Right hindlimb (tissue), 1 donor: ENCODE data around the gene OR1F1.
"Not testable (repeated sequence)": the region's sequence is repeated elsewhere in the genome, so short reads cannot be mapped to it uniquely, and the experiment has no call there.

Source experiments
- DNase-seq: peaks from one replicate; pipeline ENCODE4 v3.0.0-alpha.2; 2018

OR1F1 gene

DNA sequence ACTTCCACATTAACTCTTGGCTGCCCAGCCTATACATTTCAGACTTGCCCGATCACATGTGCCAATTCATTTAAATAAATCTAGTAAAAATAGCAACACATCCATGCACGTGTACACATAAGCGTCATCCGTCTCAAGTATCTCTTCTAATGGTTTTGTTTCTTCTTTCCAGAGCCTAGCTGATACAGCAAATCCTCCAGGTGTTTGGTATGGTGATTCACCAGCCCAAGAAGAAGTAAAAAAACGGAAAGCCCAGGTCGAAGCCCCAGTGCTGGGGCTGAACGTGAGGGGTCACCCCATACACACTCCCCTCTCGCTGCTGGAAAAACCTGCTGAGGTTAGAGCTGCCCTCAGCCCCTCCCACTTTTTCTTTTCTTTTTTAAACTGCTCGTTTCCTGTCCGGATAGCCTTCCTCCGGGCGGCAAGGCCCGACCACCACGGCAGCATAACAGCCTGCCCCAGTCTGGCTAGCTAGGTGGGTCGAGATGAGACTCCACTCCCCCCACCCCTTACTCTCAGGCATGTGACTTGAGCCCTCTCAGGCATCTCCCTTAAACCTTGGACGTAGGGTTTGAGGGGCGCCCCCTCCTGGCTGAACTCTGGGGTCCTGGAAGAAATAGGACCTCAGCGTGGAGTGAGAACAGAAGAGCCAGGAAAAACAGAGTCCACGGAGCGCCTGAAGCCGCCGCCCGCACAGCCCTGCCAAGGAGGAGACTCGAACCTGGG, 13.9 kb upstream of the OR1F1 start:
- DNase-seq: no peak

DNA sequence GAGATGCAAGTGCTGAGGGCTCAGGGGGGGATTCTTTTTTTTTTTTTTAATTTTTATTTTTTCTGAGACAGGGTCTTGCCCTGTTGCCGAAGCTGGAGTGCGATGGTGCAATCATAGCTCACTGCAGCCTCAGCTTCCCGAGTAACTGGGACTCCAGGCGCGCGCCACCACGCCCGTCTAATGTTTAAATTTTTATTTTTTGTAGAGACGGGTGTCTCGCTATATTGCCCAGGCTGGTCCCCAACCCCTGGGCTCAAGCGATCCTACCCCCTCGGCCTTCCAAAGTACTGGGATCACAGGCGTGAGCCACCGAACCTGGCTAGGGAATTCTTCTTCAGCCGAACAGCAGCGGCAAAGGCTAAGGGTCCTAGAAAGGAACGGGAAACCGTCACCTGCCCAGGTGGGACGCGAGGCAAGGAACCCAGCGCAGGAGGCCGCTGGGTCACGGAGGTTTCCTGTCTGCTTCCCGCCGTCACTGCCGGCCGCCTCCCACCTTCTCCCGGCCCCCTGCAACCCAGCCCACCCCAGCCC, 13.3 kb upstream of the OR1F1 start:
- no peak for DNase-seq

- peak; percentile 23 for DNase-seq
Measured at GRCh38 chr16:3175157-3176093, 12.6 kb upstream of the OR1F1 start.

DNA sequence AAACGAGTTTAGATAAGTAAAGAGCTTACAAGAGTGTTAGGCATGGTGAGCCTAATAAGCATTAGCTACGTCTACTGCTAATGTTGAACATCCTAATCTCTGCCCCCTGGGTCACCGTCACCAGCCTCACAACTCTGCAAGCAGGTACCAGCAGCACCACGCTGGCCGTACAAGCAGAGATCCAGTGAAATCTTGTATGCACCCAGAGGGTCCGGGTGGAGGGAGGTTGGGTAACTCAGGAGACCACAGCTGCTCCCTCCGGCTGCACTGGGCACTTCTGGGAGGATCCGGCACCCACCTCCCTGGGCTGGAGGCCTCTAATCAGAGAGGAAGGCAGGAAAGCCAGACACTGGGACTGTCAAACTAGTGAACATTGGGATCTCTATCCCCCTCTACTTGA, 8.4 kb upstream of the OR1F1 start:
- no peak for DNase-seq

GRCh38 chr16:3180445-3180878, 7.5 kb upstream of the OR1F1 start:
- no peak for DNase-seq

GRCh38 chr16:3182293-3182607, 5.8 kb upstream of the OR1F1 start:
- DNase-seq: not testable (repeated sequence)

- no peak for DNase-seq
Measured at GRCh38 chr16:3182608-3183444, 5.2 kb upstream of the OR1F1 start.

GRCh38 chr16:3183445-3184139, 4.4 kb upstream of the OR1F1 start:
- DNase-seq: no peak

GRCh38 chr16:3186946-3187690, 886 bp upstream of the OR1F1 start:
- DNase-seq: no peak

- DNase-seq: no peak
Measured at GRCh38 chr16:3188675-3188924, 596 bp downstream of the OR1F1 start.

- no peak for DNase-seq
Measured at GRCh38 chr16:3188925-3189825, 1.2 kb downstream of the OR1F1 start.

GRCh38 chr16:3189869-3190268, 1.9 kb downstream of the OR1F1 start:
- no peak for DNase-seq

DNA sequence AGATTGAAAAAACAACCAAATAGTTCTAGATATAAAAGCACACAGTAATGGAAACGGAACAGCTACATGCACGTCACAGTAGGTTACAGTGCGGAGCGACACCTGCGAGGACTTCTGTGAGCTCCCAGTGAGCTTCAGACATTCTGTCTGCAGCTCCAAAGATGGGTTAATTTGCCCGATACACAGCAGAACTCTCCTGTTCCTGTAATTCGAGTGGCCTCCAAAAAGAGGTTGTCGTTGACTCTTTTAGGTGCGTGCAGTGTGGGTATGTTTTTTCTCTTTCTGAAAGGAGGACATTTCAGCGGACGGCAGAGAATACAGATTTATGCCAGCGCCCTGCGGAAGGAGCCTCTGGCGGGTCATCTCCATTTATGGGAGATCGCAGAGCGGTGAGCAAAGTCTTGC, 2.9 kb downstream of the OR1F1 start:
- DNase-seq: no peak

GRCh38 chr16:3192476-3193019, 4.5 kb downstream of the OR1F1 start:
- DNase-seq: no peak

DNA sequence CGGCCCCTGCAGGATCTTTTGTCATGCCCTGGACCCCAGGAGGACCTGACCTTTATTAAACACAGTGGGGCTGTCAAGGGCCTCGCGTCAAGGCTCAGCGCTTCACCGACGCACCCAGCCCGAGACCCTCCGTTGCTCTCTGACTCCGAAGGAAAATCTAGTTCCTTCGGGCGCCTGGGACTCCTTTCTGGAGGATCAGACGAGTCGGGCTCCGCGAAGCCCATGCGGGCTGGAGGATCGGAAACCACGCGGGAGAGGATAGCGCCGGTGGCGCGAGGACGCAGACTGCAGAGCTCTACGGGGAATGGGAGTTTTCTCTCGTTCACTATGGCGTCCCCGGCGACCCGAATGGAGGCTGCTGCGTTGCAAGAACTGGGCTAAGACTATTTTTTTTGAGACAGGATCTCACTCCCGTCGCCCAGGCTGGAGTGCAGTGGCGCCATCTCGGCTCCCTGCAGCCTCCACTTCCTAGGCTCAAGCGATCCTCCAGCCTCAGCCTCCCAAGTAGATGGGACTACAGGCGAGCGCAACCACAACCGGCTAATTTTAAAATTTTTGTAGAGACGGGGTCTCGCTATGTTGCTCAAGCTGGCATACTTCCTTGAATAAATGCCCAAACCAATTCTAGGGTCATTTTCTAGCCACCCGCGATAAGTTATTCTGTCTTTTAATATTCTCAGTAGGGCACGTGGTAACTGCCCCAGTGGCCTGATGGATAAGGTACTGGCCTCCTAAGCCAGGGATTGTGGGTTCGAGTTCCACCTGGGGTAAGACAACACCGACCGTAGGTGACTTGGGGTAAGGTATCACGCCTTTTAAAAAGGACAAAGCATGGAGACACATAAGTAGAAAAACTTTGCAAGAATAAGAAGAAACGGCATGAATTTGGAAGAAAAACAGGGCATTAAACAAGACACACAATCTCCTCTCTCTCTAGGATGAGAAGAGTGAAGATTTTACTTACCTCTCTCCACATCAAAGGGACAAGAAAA, 5.5 kb downstream of the OR1F1 start:
- DNase-seq: no peak

DNA sequence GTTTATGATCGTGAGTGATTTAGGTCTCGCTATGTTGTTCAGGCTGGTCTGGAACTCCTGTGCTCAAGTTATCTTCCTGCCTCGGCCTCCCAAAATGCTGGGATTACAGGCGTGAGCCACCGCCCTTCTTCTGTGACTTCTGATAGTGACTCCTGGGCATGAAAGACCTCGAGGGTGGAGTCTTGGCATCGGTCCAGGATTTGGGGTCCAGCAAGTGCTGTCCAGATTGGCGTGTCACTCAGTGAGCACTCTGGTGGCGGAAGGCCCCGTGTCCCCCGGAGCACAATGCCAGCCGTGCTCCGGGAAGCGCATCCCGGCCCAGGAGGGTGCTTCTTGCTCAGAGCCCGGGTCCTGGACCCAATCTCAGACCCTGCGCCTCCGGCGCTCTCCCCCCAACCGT, 6.8 kb downstream of the OR1F1 start:
- no peak for DNase-seq

DNA sequence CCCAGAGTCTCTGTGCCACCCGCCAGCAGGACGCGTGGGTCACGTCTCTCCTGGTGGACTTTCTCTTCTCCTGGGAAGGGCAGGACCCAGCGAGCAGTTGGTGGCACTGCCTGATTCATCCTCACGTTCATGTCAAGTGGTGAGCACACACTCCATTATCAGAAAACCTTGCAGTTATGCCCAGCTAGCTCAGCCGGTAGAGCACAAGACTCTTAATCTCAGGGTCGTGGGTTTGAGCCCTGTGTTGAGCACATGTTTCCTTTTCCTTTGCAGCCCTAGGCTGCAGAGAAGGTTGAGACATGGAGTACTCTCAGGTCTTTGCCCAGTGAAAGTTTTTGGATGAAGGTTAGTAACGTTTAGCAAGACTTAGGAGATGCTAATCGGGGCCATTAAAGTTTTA, 8.0 kb downstream of the OR1F1 start:
- no peak for DNase-seq

- not testable (repeated sequence) for DNase-seq
Measured at GRCh38 chr16:3197694-3198333, 9.8 kb downstream of the OR1F1 start.
